ENCODE data around the gene VSTM4.

- TF ChIP-seq CTCF (IDR thresholded peaks at IDR 0.05; ENCODE audit: poor library complexity) (no peak), EZH2 (IDR thresholded peaks at IDR 0.05; ENCODE audit: borderline replicate concordance) (no peak), EZH2phosphoT487 (IDR thresholded peaks at IDR 0.05; ENCODE audit: low read depth, severe bottlenecking, unreplicated experiment) (no peak)
Observed at GRCh38 chr10:49000437-49001398, 114.6 kb downstream of the VSTM4 start.

Measured in hepatocyte (in vitro differentiated cells).